Mesodermal cell (in vitro differentiated cells): ENCODE results near the gene BTG2.
A peak's percentile ranks its signal among the peaks of the same experiment; 100 is the strongest.
"Not testable (repeated sequence)": the region's sequence is repeated elsewhere in the genome, so short reads cannot be mapped to it uniquely, and the experiment has no call there.

Experiments
- H3K27ac ChIP-seq: 2 replicates; pipeline ENCODE4 v1.7.0; 2013; ENCODE audit warnings: mild to moderate bottlenecking, low read depth, low read length, moderate library complexity; ENCODE audit not compliant: severe bottlenecking
- H3K36me3 ChIP-seq: 2 replicates; pipeline ENCODE4 v1.7.1; 2013; ENCODE audit warnings: mild to moderate bottlenecking, low read length, moderate library complexity; ENCODE audit not compliant: control insufficient read depth, insufficient read depth
- H3K4me1 ChIP-seq: one replicate; pipeline ENCODE4 v1.7.1; 2013; ENCODE audit warnings: mild to moderate bottlenecking, low read length; ENCODE audit not compliant: insufficient read depth, control insufficient read depth, poor library complexity, severe bottlenecking
- H3K4me3 ChIP-seq: 2 replicates; pipeline ENCODE4 v1.7.0; 2013; ENCODE audit warnings: low read length, control low read depth, mild to moderate bottlenecking; ENCODE audit not compliant: insufficient read depth, poor library complexity, severe bottlenecking; ENCODE audit errors: extremely low read depth
- H3K9me3 ChIP-seq: 2 replicates; pipeline ENCODE4 v1.7.1; 2013; ENCODE audit warnings: mild to moderate bottlenecking, low read length, moderate library complexity; ENCODE audit not compliant: control insufficient read depth
- WGBS, 2 experiments: methylation state at CpG; one replicate each; pipeline ENCODE4 v1.1.5; 2013; ENCODE audit warnings: missing lambda C conversion rate in 2 of 2; ENCODE audit not compliant: insufficient coverage in 2 of 2; 5-methylcytosine and 5-hydroxymethylcytosine counted together

Gene BTG2

DNA sequence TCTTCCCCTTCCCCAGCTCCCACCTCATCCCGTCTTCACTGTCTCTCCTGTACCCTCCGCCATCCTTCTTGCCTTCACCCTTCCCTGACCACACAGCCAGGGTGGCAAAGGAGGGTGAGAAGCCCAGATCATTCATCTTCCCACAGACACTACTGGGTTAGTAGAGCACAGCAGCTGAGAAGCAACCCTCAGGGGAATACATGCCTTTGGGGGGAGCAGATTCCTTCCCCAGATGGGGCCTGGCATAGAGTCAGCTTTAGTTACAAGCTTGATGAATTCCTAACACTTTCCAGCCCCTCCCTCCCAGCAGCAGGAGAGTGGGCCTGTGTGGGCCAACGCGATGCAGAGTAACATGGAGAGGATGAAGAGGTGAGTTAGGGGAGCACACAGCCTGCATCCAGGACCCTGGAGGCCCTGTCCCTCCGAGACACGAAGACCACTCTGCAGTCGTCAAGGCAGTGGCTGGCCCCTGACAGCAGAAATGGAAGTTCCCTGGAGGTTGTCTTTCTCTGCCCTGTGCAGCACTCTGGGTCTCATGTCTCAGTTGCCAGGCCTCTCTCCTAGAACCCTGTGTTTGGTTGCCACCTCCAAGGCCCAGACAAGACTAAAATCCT, 8.8 kb upstream of the BTG2 start:
- 94 to 96% methylated on average over 4 to 5 of the region's 7 CpGs for WGBS, 2 experiments
- Histone ChIP-seq H3K27ac (no peak overlapping the region), H3K9me3 (no peaks in the 10 kb centered on the region)

DNA sequence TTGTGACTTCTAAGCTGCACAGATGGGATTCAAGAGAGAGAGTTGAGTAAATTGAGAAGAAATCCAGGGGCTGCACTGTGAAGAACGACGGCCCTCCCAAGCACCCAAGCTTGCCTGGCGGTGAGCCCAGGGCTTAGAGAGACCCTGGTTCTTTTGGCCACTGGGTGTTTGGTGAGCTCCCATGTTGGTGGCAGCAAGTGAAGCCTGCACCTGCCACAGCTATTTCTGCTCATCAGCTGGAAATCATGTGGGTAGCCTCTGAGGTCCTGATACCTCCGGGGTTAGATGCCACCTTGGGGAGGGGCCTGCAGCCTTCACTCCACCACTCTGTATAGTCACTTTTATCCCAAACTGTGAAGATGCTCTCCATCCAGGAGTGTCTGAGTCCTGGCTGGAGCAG, 6.2 kb upstream of the BTG2 start:
- 79 to 95% methylated on average over 4 of the region's 4 CpGs for WGBS, 2 experiments
- Histone ChIP-seq H3K27ac (no peak overlapping the region), H3K4me1 (no peaks in the 10 kb centered on the region), H3K9me3 (no peaks in the 10 kb centered on the region), H3K36me3 (no peaks in the 10 kb centered on the region), H3K4me3 (no peak overlapping the region)

More for the DNA sequence above, 8.8 kb upstream of the BTG2 start:
- Histone ChIP-seq H3K4me1 (no peaks in the 10 kb centered on the region), H3K36me3 (no peaks in the 10 kb centered on the region), H3K4me3 (no peak overlapping the region)

DNA sequence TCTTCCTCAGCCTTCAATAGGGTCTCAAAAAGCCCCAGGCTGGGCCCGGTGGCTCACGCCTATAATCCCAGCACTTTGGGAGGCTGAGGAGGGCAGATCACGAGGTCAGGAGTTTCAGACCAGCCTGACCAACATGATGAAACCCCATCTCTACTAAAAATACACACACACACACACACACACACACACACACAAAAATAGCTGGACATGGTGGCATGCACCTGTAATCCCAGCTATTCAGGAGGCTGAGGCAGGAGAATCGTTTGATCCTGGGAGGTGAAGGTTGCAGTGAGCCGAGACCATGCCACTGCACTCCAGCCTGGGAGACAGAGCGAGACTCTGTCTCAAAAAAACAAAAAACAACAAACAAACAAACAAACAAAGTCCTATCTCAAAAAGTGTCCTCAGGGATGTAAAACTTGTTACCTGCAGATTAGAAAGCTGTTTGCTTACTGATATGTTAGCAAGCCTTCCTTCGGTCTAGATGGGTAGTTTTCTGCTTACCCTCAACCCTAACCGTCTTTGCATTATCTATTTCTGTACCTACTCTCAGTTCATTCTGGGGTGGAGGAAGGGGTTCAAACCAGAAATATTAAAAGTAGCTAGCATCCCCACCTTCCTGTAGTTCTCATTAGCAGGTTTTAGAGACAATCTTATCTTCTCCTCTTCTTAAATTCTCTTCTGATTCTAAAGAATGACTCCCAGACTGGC, 5.4 kb upstream of the BTG2 start:
- not testable (repeated sequence) for H3K9me3 ChIP-seq, H3K27ac ChIP-seq, H3K4me1 ChIP-seq, H3K36me3 ChIP-seq, H3K4me3 ChIP-seq
- 95 to 100% methylated on average over 1 to 6 of the region's 8 CpGs for WGBS, 2 experiments

- 87 to 88% methylated on average over 10 to 11 of the region's 11 CpGs for WGBS, 2 experiments
- H3K4me3 ChIP-seq, result no peak overlapping the region
- H3K4me1 ChIP-seq, result no peaks in the 10 kb centered on the region
- no peak overlapping the region for H3K27ac ChIP-seq
- H3K36me3 ChIP-seq, result no peaks in the 10 kb centered on the region
- no peaks in the 10 kb centered on the region for H3K9me3 ChIP-seq
Observed at GRCh38 chr1:203300441-203301330, 4.6 kb upstream of the BTG2 start.

GRCh38 chr1:203301331-203301668, 4.0 kb upstream of the BTG2 start:
- H3K27ac ChIP-seq, result no peak overlapping the region

GRCh38 chr1:203302456-203302855, 2.9 kb upstream of the BTG2 start:
- Histone ChIP-seq H3K4me1 (peaks cover 7% of the 10 kb centered on the region), H3K27ac (no peak overlapping the region), H3K9me3 (no peaks in the 10 kb centered on the region), H3K36me3 (peaks cover 9% of the 10 kb centered on the region), H3K4me3 (no peak overlapping the region)
- 96 to 97% methylated on average over 5 of the region's 7 CpGs for WGBS, 2 experiments

More at GRCh38 chr1:203301331-203301668, 4.0 kb upstream of the BTG2 start:
- Histone ChIP-seq H3K9me3 (no peaks in the 10 kb centered on the region), H3K4me3 (no peak overlapping the region), H3K36me3 (no peaks in the 10 kb centered on the region), H3K4me1 (no peaks in the 10 kb centered on the region)

DNA sequence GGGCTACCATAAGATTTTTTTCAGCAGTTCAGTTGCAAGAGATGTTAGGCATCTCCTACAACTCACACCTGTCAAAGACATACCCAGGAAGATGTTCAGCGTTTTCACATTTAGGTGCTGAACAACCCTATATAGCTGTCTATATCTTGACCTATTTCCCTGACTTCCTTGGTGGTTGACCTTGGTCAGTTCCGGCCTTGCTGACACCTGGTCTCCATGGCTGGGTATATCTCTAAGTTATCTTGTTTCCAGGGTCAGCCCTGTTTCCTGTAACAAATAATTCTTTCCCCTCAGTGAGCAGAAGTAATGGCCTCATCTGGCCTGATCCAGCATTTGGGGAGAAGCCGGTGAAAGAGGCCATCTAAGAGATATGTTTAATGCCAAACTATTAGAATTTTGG, 2.4 kb upstream of the BTG2 start:
- Histone ChIP-seq H3K4me1 (peaks cover 11% of the 10 kb centered on the region), H3K4me3 (no peak overlapping the region), H3K27ac (no peak overlapping the region), H3K36me3 (peaks cover 13% of the 10 kb centered on the region), H3K9me3 (no peaks in the 10 kb centered on the region)
- 88 to 96% methylated on average over 2 to 3 of the region's 3 CpGs for WGBS, 2 experiments

DNA sequence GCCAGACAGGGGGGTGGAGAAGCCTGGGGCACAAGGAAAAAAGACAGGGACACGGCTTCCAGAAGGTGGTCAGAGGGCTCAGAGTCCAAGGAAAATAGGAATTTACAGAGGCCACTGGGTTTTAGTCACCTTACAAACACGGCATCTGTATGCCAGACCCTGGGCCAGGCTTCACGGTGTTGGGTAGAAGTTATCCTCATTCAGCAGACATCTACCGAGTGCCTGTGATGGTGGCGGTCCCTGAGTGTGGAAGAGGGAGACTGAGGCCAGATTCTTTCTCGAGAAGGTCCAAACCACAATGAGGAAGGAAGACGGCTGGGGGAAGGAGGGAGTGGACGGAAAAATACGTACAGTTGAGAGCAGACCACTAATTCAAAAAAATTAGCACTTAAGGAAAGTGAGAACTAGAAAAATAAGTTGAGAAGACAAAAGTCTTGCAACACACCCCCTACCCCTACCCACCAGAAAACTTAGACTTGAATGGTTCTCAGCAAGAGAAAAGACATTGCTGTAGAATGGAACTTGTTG, 864 bp upstream of the BTG2 start:
- peak overlapping the region; percentile 32 for H3K27ac ChIP-seq
- no peaks in the 10 kb centered on the region for H3K9me3 ChIP-seq
- peaks cover 27% of the 10 kb centered on the region for H3K36me3 ChIP-seq
- 87 to 88% methylated on average over 6 to 7 of the region's 9 CpGs for WGBS, 2 experiments
- peaks cover 24% of the 10 kb centered on the region for H3K4me1 ChIP-seq
- H3K4me3 ChIP-seq, result peak overlapping the region; percentile 93

GRCh38 chr1:203305809-203306088, 430 bp downstream of the BTG2 start:
- Histone ChIP-seq H3K27ac (no peak overlapping the region), H3K4me1 (peaks cover 24% of the 10 kb centered on the region), H3K36me3 (peaks cover 37% of the 10 kb centered on the region), H3K9me3 (no peaks in the 10 kb centered on the region), H3K4me3 (peak overlapping the region; percentile 93)
- WGBS, 2 experiments, result 0 to 2% methylated on average over 18 to 21 of the region's 21 CpGs

GRCh38 chr1:203306089-203306964, 1.0 kb downstream of the BTG2 start:
- peak overlapping the region; percentile 93 for H3K4me3 ChIP-seq
- H3K4me1 ChIP-seq, result peaks cover 24% of the 10 kb centered on the region
- peaks cover 37% of the 10 kb centered on the region for H3K36me3 ChIP-seq
- no peak overlapping the region for H3K27ac ChIP-seq
- H3K9me3 ChIP-seq, result no peaks in the 10 kb centered on the region
- WGBS, 2 experiments, result 4% methylated on average over 13 to 16 of the region's 22 CpGs
